Measurements from ENCODE around the gene CNN2.

DNA sequence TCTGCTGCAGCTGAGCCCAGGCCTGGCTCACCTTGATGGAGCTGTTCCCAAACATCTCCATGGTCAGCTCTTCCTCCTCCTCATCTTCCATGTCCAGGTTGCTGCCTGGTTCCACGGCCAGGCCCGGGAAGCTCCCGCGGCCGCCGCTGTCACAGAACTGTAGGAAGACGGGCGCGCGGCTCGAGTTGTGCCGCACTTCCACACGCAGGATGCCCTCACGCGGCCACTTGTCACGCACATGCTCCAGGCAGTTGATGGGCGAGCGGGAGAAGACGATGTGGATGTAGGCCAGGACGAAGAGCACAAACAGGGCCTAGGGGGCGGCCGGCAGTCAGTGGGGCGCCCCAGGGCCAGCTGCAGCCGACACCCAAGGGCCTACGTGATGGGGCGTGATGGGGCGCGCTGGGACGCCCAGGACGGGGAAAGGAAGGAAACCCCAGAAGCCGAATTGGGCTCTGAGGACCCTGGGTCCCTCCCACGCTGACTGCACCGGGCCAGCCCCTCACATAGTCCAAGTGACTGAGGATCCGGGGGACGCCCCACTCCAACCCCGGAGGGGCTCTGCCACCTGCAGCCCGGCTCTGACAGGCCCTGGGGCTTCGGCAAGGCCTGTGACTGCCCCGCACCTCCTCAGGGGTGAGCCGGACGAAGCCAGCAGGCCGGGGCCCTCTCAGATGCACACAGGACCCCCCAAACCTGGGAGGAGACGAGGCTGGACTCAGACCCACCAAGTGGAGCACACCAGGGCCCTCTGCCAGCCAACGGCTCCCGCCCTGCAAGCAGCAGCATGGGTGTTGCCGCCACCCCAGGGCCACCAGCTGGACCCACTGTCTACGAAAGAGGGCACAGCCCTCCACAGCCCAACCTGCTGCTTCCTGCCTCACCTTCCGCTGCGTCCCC lies 12.0 kb upstream of the CNN2 start:
- TF ChIP-seq RAD21 (IDR thresholded peaks at IDR 0.05) = no peak
- TF ChIP-seq, protein P1, sequence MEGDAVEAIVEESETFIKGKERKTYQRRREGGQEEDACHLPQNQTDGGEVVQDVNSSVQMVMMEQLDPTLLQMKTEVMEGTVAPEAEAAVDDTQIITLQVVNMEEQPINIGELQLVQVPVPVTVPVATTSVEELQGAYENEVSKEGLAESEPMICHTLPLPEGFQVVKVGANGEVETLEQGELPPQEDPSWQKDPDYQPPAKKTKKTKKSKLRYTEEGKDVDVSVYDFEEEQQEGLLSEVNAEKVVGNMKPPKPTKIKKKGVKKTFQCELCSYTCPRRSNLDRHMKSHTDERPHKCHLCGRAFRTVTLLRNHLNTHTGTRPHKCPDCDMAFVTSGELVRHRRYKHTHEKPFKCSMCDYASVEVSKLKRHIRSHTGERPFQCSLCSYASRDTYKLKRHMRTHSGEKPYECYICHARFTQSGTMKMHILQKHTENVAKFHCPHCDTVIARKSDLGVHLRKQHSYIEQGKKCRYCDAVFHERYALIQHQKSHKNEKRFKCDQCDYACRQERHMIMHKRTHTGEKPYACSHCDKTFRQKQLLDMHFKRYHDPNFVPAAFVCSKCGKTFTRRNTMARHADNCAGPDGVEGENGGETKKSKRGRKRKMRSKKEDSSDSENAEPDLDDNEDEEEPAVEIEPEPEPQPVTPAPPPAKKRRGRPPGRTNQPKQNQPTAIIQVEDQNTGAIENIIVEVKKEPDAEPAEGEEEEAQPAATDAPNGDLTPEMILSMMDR (IDR thresholded peaks at IDR 0.05; ENCODE audit: low read depth, low read length, missing input control) = no peak
- TF ChIP-seq, protein P2, sequence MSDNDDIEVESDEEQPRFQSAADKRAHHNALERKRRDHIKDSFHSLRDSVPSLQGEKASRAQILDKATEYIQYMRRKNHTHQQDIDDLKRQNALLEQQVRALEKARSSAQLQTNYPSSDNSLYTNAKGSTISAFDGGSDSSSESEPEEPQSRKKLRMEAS (IDR thresholded peaks at IDR 0.05) = no peak
- TF ChIP-seq TAF1 (conservative IDR thresholded peaks at IDR 0.05) = no peak
- TF ChIP-seq GABPA (IDR thresholded peaks at IDR 0.05 in 1 of 2, conservative IDR thresholded peaks at IDR 0.05 in 1 of 2) = no peak
- TF ChIP-seq HNF4G (IDR thresholded peaks at IDR 0.05) = no peak
- no peak for TF ChIP-seq FOXA1 (IDR thresholded peaks at IDR 0.05)

Data from liver (tissue), 3 donors.